Measurements from ENCODE around the gene NDEL1. TPM values are rescaled to one million over a fixed set of nuclear protein-coding genes. Genes with fewer than 3 reads are reported as not detected.

NDEL1 gene
- total RNA-seq, 1 experiment from 2014 or later = 38.4 TPM

DNA sequence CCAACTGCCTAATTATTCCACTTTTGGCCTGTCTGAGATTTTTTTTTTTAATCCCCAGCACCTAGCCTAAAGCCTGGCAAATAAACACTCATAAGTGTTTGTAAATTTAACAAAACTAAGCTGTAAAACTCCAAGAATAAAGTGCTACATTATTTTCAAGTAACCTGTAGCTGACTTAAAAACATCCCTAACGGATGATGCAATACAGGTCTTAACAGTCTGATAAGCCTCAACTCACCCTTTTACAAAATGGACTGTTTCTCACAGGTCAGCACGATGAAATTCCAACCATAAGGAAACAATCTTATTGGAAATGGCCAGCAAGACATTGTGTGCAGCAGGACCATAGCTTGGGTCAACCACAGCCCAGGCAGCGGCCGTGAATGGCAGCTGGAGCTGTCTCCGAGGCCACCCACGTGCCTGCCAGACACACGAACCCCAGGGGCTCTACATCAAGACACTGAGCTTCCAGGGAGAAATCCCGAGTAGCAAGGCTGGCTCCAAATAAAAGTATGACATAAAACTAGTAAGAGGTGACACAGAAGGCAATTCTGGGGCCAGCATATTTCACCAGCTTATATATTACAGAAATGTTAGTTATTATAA, 58.9 kb downstream of the NDEL1 start:
- Histone ChIP-seq H4K8ac (replicated peaks; ENCODE audit: insufficient read length, low read depth, low read length) (no peak overlapping the region), H2BK15ac (ENCODE audit: low read depth, low read length) (no peak overlapping the region), H4K20me1 (ENCODE audit: control insufficient read depth, insufficient read depth, insufficient read length) (no peaks in the 10 kb centered on the region), H3K9ac (ENCODE audit: extremely low read depth, insufficient read length, low read length) (no peak overlapping the region), H3K18ac (ENCODE audit: insufficient read length, low read depth, low read length) (no peak overlapping the region), H3K23ac (ENCODE audit: insufficient read length, low read depth, low read length) (no peak overlapping the region), H2AFZ (ENCODE audit: low read length) (no peak overlapping the region), H3K27ac (ENCODE audit: insufficient read length, low read depth, low read length) (no peak overlapping the region), H3K79me2 (ENCODE audit: insufficient read depth, low read length) (no peaks in the 10 kb centered on the region), H2BK120ac (ENCODE audit: low read depth, low read length, poor library complexity, severe bottlenecking) (no peak overlapping the region), H3K9me3 (ENCODE audit: control insufficient read depth, low read depth, low read length) (no peaks in the 10 kb centered on the region), H3T11ph (ENCODE audit: low read length) (no peak overlapping the region), H2BK12ac (ENCODE audit: insufficient read length, low read depth, low read length) (no peak overlapping the region), H3K4me2 (ENCODE audit: insufficient read depth, insufficient read length, low read length) (no peak overlapping the region), H3K79me1 (ENCODE audit: insufficient read depth, low read depth, low read length, poor library complexity, severe bottlenecking) (no peaks in the 10 kb centered on the region), H3K56ac (ENCODE audit: insufficient read length, low read depth, low read length) (no peak overlapping the region), H3K4me1 (ENCODE audit: insufficient read depth, low read length) (no peaks in the 10 kb centered on the region), H3K27me3 (ENCODE audit: insufficient read depth, low read length) (no peaks in the 10 kb centered on the region), H4K91ac (ENCODE audit: insufficient read length, low read depth, low read length) (no peak overlapping the region), H4K5ac (ENCODE audit: insufficient read length, low read depth, low read length) (no peak overlapping the region), H2BK20ac (ENCODE audit: low read depth, low read length, poor library complexity, severe bottlenecking) (no peak overlapping the region), H2AK5ac (ENCODE audit: insufficient read length, low read length) (no peak overlapping the region), H2BK5ac (ENCODE audit: insufficient read length, low read length) (no peak overlapping the region), H3K14ac (ENCODE audit: insufficient read depth, low read length) (no peak overlapping the region), H3K23me2 (ENCODE audit: insufficient read length, low read depth, low read length, poor library complexity, severe bottlenecking) (no peaks in the 10 kb centered on the region), H3K4ac (ENCODE audit: low read depth, low read length) (no peak overlapping the region)
- Mint-ChIP-seq H3K27me3 (ENCODE audit: low read depth) (no peaks in the 10 kb centered on the region; the same call in 1 of the 2 replicates), H3K4me1 (no peaks in the 10 kb centered on the region), H3K9me3 (no peaks in the 10 kb centered on the region), H3K4me3 (no peak overlapping the region), H3K27ac (peak overlapping the region in 2 of 3 experiments; percentile 27 to 87; a peak in 2 of 7 replicates), H3K36me3 (ENCODE audit: insufficient read depth in 1 of 3, low read depth in 3 of 3) (peaks cover 53 to 96% (median 88%) of the 10 kb centered on the region in 3 experiments)
- TF ChIP-seq, protein P1, sequence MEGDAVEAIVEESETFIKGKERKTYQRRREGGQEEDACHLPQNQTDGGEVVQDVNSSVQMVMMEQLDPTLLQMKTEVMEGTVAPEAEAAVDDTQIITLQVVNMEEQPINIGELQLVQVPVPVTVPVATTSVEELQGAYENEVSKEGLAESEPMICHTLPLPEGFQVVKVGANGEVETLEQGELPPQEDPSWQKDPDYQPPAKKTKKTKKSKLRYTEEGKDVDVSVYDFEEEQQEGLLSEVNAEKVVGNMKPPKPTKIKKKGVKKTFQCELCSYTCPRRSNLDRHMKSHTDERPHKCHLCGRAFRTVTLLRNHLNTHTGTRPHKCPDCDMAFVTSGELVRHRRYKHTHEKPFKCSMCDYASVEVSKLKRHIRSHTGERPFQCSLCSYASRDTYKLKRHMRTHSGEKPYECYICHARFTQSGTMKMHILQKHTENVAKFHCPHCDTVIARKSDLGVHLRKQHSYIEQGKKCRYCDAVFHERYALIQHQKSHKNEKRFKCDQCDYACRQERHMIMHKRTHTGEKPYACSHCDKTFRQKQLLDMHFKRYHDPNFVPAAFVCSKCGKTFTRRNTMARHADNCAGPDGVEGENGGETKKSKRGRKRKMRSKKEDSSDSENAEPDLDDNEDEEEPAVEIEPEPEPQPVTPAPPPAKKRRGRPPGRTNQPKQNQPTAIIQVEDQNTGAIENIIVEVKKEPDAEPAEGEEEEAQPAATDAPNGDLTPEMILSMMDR (conservative IDR thresholded peaks at IDR 0.05) = no peak
- no CpG with 5 or more reads among the region's 8 CpGs for WGBS (ENCODE audit: extremely low coverage, insufficient read length, low lambda C conversion rate)
- DNase-seq = no peak

Measured in H9 (cell line).